ENCODE measurements around the gene PRSS35. TPM values are rescaled to one million over a fixed set of nuclear protein-coding genes. Genes with fewer than 3 reads are reported as not detected.
"Not testable (repeated sequence)": the region's sequence is repeated elsewhere in the genome, so short reads cannot be mapped to it uniquely, and the experiment has no call there.

PRSS35 gene
- polyA plus RNA-seq, 1 experiment, result 0.37 TPM

- CTCF ChIA-PET, result interaction anchor here (0.7 to 1.3 kb wide), 12 partner anchors 10 to 322 kb away, joined by 3 to 11 read pairs (median 4); partner anchors contain the start of gene PRSS35
- no peak overlapping the region for H3K4me3 ChIP-seq (ENCODE audit: low read depth, low read length)
Measured at GRCh38 chr6:83536647-83537589, 24.6 kb downstream of the PRSS35 start.

GRCh38 chr6:83539678-83540077 lies 27.3 kb downstream of the PRSS35 start:
- Histone ChIP-seq H3K27me3 (ENCODE audit: control insufficient read depth, insufficient read depth, low read length) (0 out of 2 replicates have a peak, but pooled peaks cover 1% of the 10 kb centered on the region), H3K4me3 (ENCODE audit: low read depth, low read length) (no peak overlapping the region), H3K36me3 (ENCODE audit: control insufficient read depth, insufficient read depth, low read length) (no peaks in the 10 kb centered on the region)
- POLR2A ChIA-PET, result no interaction called here
- CTCF ChIA-PET, result no interaction called here
- TF ChIP-seq, protein P1, sequence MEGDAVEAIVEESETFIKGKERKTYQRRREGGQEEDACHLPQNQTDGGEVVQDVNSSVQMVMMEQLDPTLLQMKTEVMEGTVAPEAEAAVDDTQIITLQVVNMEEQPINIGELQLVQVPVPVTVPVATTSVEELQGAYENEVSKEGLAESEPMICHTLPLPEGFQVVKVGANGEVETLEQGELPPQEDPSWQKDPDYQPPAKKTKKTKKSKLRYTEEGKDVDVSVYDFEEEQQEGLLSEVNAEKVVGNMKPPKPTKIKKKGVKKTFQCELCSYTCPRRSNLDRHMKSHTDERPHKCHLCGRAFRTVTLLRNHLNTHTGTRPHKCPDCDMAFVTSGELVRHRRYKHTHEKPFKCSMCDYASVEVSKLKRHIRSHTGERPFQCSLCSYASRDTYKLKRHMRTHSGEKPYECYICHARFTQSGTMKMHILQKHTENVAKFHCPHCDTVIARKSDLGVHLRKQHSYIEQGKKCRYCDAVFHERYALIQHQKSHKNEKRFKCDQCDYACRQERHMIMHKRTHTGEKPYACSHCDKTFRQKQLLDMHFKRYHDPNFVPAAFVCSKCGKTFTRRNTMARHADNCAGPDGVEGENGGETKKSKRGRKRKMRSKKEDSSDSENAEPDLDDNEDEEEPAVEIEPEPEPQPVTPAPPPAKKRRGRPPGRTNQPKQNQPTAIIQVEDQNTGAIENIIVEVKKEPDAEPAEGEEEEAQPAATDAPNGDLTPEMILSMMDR (IDR thresholded peaks at IDR 0.05; ENCODE audit: insufficient read depth, low read depth, low read length), result no peak
- DNase-seq (ENCODE audit: low read depth), result no peak

More at GRCh38 chr6:83536647-83537589, 24.6 kb downstream of the PRSS35 start:
- Histone ChIP-seq H3K36me3 (ENCODE audit: control insufficient read depth, insufficient read depth, low read length) (no peaks in the 10 kb centered on the region), H3K27me3 (ENCODE audit: control insufficient read depth, insufficient read depth, low read length) (0 out of 2 replicates have a peak, but pooled peaks cover 1% of the 10 kb centered on the region)
- POLR2A ChIA-PET, result interaction anchor here (0.6 kb wide), 1 partner anchor 155 kb away, joined by 10 read pairs; no protein-coding TSS in a partner anchor
- no peak for DNase-seq (ENCODE audit: low read depth)
- TF ChIP-seq, protein P1 (IDR thresholded peaks at IDR 0.05; ENCODE audit: insufficient read depth, low read depth, low read length), result no peak

DNA sequence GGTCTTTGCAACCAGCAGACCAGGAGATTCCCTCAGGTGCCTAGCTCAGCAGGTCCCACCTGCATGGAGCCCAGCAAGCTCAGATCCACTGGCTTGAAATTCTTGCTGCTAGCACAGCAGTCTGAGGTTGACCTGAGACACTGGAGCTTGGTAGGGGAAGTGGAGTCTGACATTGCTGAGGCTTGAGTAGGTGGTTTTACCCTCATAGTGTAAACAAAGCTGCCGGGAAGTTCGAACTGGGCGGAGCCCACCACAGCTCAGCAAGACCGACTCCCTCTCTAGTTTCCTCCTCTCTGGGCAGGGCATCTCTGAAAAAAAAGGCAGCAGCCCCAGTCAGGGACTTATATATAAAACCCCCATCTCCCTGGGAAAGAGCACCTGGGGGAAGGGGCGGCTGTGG lies 34.3 kb downstream of the PRSS35 start:
- ChIA-PET CTCF (no interaction called here), POLR2A (no interaction called here)
- H3K36me3 ChIP-seq (ENCODE audit: control insufficient read depth, insufficient read depth, low read length), result no peaks in the 10 kb centered on the region
- TF ChIP-seq, protein P1 (IDR thresholded peaks at IDR 0.05; ENCODE audit: insufficient read depth, low read depth, low read length), result no peak
- DNase-seq (ENCODE audit: low read depth), result no peak
- H3K27me3 ChIP-seq (ENCODE audit: control insufficient read depth, insufficient read depth, low read length), result no peaks in the 10 kb centered on the region
- no peak overlapping the region for H3K4me3 ChIP-seq (ENCODE audit: low read depth, low read length)

DNA sequence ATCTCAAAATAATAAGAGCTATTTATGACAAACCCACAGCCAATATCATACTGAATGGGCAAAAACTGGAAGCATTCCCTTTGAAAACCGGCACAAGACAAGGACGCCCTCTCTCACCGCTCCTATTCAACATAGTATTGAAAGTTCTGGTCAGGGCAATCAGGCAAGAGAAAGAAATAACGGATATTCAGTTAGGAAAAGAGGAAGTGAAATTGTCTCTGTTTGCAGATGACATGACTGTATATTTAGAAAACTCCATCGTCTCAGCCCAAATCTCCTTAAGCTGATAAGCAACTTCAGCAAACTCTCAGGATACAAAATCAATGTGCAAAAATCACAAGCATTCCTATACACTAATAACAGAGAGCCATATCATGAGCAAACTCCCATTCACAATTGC lies 38.1 kb downstream of the PRSS35 start:
- H3K4me3 ChIP-seq (ENCODE audit: low read depth, low read length); CTCF ChIA-PET; H3K36me3 ChIP-seq (ENCODE audit: control insufficient read depth, insufficient read depth, low read length); DNase-seq (ENCODE audit: low read depth); H3K27me3 ChIP-seq (ENCODE audit: control insufficient read depth, insufficient read depth, low read length); POLR2A ChIA-PET: not testable (repeated sequence)

DNA sequence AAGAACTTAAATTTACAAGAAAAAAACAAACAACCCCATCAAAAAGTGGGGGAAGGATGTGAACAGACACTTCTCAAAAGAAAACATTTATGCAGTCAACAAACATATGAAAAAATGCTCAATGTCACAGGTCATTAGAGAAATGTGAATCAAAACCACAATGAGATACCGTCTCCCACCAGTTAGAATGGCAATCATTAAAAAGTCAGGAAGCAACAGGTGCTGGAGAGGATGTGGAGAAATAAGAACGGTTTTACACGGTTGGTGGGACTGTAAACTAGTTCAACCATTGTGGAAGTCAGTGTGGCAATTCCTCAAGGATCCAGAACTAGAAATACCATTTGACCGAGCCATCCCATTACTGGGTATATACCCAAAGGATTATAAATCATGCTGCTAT lies 39.4 kb downstream of the PRSS35 start:
- not testable (repeated sequence) for H3K27me3 ChIP-seq (ENCODE audit: control insufficient read depth, insufficient read depth, low read length)

DNA sequence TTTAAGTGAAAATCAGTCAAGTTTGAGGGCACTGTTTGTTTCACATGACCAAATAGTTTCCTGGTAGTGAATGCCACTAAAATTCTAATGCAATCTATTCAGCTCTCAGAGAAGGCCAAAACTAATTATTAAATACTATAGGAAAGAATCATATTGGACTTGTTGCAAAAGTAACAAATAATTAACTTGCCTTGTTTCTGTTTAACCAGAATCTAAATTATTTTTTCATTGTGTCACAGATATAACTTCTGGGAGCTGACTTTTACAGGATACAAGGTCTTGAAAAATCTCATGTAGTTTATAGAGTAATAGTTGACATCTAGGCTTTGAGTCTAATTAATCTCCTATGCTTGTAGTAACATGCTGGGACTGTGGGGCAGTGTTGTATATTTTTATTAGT lies 44.5 kb downstream of the PRSS35 start:
- H3K27me3 ChIP-seq (ENCODE audit: control insufficient read depth, insufficient read depth, low read length), result no peaks in the 10 kb centered on the region
- H3K36me3 ChIP-seq (ENCODE audit: control insufficient read depth, insufficient read depth, low read length), result no peaks in the 10 kb centered on the region
- DNase-seq (ENCODE audit: low read depth), result no peak
- CTCF ChIA-PET, result no interaction called here
- no peak overlapping the region for H3K4me3 ChIP-seq (ENCODE audit: low read depth, low read length)
- POLR2A ChIA-PET, result no interaction called here
- TF ChIP-seq, protein P1 (IDR thresholded peaks at IDR 0.05; ENCODE audit: insufficient read depth, low read depth, low read length), result no peak

More for the DNA sequence above, 39.4 kb downstream of the PRSS35 start:
- H3K36me3 ChIP-seq (ENCODE audit: control insufficient read depth, insufficient read depth, low read length); DNase-seq (ENCODE audit: low read depth); POLR2A ChIA-PET; CTCF ChIA-PET; H3K4me3 ChIP-seq (ENCODE audit: low read depth, low read length): not testable (repeated sequence)
